DOHH2 (cell line): ENCODE data around the gene WFS1.

ENCODE experiments used
- H3F3A ChIP-seq: fragments of 200-600 bp; sonication (generic), shearing (Covaris generic); 2 replicates; pipeline ENCODE4 v1.6.0; 2016; ENCODE audit warnings: antibody characterized with exemption, mild to moderate bottlenecking; ENCODE audit not compliant: control insufficient read depth, insufficient read depth
- H3K27ac ChIP-seq: fragments of 200-600 bp; sonication (generic); 2 replicates; pipeline ENCODE4 v1.5.1; 2014; ENCODE audit warnings: low read depth, mild to moderate bottlenecking, low read length, moderate library complexity
- H3K27me3 ChIP-seq: fragments of 200-600 bp; sonication (generic); 2 replicates; pipeline ENCODE4 v1.6.1; 2014; ENCODE audit warnings: mild to moderate bottlenecking, low read length, mixed read lengths; ENCODE audit not compliant: control insufficient read depth
- H3K36me3 ChIP-seq: fragments of 200-600 bp; sonication (generic); 2 replicates; pipeline ENCODE4 v1.6.1; 2014; ENCODE audit warnings: mild to moderate bottlenecking, low read length, moderate library complexity, mixed read lengths; ENCODE audit not compliant: control insufficient read depth
- H3K4me1 ChIP-seq: fragments of 200-600 bp; sonication (generic); 2 replicates; pipeline ENCODE4 v1.6.1; 2014; ENCODE audit warnings: mild to moderate bottlenecking, low read length, mixed read lengths; ENCODE audit not compliant: control insufficient read depth
- H3K4me2 ChIP-seq: fragments of 200-600 bp; sonication (generic); 2 replicates; pipeline ENCODE4 v1.6.0; 2014; ENCODE audit warnings: mild to moderate bottlenecking, low read length, moderate library complexity
- H3K4me3 ChIP-seq: fragments of 200-600 bp; sonication (generic); 2 replicates; pipeline ENCODE4 v1.5.1; 2014; ENCODE audit warnings: mild to moderate bottlenecking, low read length, mixed read lengths
- H3K79me2 ChIP-seq: fragments of 200-600 bp; sonication (generic); 2 replicates; pipeline ENCODE4 v1.6.1; 2014; ENCODE audit warnings: mild to moderate bottlenecking, low read length, mixed read lengths; ENCODE audit not compliant: control insufficient read depth
- H3K9me2 ChIP-seq: fragments of 200-600 bp; sonication (generic); replicated peaks from 2 replicates; pipeline ENCODE4 v1.6.1; 2014; ENCODE audit warnings: mild to moderate bottlenecking, low read length, mixed read lengths; ENCODE audit not compliant: control insufficient read depth
- H3K9me3 ChIP-seq: fragments of 200-600 bp; sonication (generic); 2 replicates; pipeline ENCODE4 v1.6.1; 2014; ENCODE audit warnings: antibody characterized with exemption, low read length, mixed read lengths; ENCODE audit not compliant: control insufficient read depth, insufficient read depth
- H4K20me1 ChIP-seq: fragments of 200-600 bp; sonication (generic); 2 replicates; pipeline ENCODE4 v1.6.0; 2014; ENCODE audit warnings: low read depth, mild to moderate bottlenecking, antibody characterized with exemption, low read length, moderate library complexity; ENCODE audit not compliant: control insufficient read depth, insufficient read depth
- CTCF ChIP-seq: fragments of 200-600 bp; sonication (generic); IDR thresholded peaks from one replicate; pipeline ENCODE4 v1.5.1; 2014; ENCODE audit warnings: antibody characterized with exemption, mild to moderate bottlenecking, low read depth, low read length; ENCODE audit not compliant: poor library complexity, severe bottlenecking
- EZH2phosphoT487 ChIP-seq: fragments of 200-600 bp; sonication (generic); IDR thresholded peaks from 2 replicates; pipeline ENCODE4 v1.6.1; 2017; ENCODE audit warnings: borderline replicate concordance, mild to moderate bottlenecking, antibody characterized with exemption, low read length, moderate library complexity, mixed read lengths

WFS1 gene

GRCh38 chr4:6295495-6295894, 25.8 kb downstream of the WFS1 start:
- no peaks in the 10 kb centered on the region for H3K4me1 ChIP-seq
- H3K4me2 ChIP-seq: no peak overlapping the region
- H3K36me3 ChIP-seq: no peaks in the 10 kb centered on the region
- no peaks in the 10 kb centered on the region for H3K9me3 ChIP-seq
- TF ChIP-seq CTCF (no peak), EZH2phosphoT487 (no peak)
- H3K9me2 ChIP-seq: no peaks in the 10 kb centered on the region
- no peaks in the 10 kb centered on the region for H3K79me2 ChIP-seq
- H3K27me3 ChIP-seq: no peaks in the 10 kb centered on the region
- H3F3A ChIP-seq: no peaks in the 10 kb centered on the region
- no peaks in the 10 kb centered on the region for H4K20me1 ChIP-seq
- no peak overlapping the region for H3K27ac ChIP-seq
- H3K4me3 ChIP-seq: no peak overlapping the region

- H3K4me3 ChIP-seq: no peak overlapping the region
- H3K9me2 ChIP-seq: no peaks in the 10 kb centered on the region
- no peaks in the 10 kb centered on the region for H3K27me3 ChIP-seq
- H3K4me1 ChIP-seq: no peaks in the 10 kb centered on the region
- no peak overlapping the region for H3K27ac ChIP-seq
- no peaks in the 10 kb centered on the region for H3K9me3 ChIP-seq
- no peaks in the 10 kb centered on the region for H3F3A ChIP-seq
- no peaks in the 10 kb centered on the region for H3K36me3 ChIP-seq
- TF ChIP-seq CTCF (no peak), EZH2phosphoT487 (no peak)
- no peaks in the 10 kb centered on the region for H3K79me2 ChIP-seq
- H4K20me1 ChIP-seq: no peaks in the 10 kb centered on the region
- H3K4me2 ChIP-seq: no peak overlapping the region
Observed at GRCh38 chr4:6296026-6296425, 26.4 kb downstream of the WFS1 start.

GRCh38 chr4:6297266-6297815, 27.7 kb downstream of the WFS1 start:
- TF ChIP-seq CTCF (no peak), EZH2phosphoT487 (no peak)
- Histone ChIP-seq H3K79me2 (no peaks in the 10 kb centered on the region), H3K4me3 (no peak overlapping the region), H3K36me3 (no peaks in the 10 kb centered on the region), H3K27ac (no peak overlapping the region), H3K27me3 (no peaks in the 10 kb centered on the region), H3K9me3 (no peaks in the 10 kb centered on the region), H3F3A (no peaks in the 10 kb centered on the region), H3K9me2 (no peaks in the 10 kb centered on the region), H3K4me2 (no peak overlapping the region), H4K20me1 (no peaks in the 10 kb centered on the region), H3K4me1 (no peaks in the 10 kb centered on the region)
